Neural cell (in vitro differentiated cells): ENCODE results near the gene MN1.

Experiments used
- EP300 ChIP-seq: fragments of 450-650 bp; conservative IDR thresholded peaks from 2 replicates; pipeline ENCODE4 v1.6.1; 2014; ENCODE audit warnings: antibody characterized with exemption, mild to moderate bottlenecking, moderate library complexity; ENCODE audit not compliant: poor library complexity, severe bottlenecking
- TF ChIP-seq, protein P1 (sequence below): fragments of 450-650 bp; IDR thresholded peaks from 2 replicates; pipeline ENCODE4 v1.5.1; 2014; ENCODE audit warnings: antibody characterized with exemption, mild to moderate bottlenecking, moderate library complexity; ENCODE audit not compliant: poor library complexity, severe bottlenecking

DNA sequence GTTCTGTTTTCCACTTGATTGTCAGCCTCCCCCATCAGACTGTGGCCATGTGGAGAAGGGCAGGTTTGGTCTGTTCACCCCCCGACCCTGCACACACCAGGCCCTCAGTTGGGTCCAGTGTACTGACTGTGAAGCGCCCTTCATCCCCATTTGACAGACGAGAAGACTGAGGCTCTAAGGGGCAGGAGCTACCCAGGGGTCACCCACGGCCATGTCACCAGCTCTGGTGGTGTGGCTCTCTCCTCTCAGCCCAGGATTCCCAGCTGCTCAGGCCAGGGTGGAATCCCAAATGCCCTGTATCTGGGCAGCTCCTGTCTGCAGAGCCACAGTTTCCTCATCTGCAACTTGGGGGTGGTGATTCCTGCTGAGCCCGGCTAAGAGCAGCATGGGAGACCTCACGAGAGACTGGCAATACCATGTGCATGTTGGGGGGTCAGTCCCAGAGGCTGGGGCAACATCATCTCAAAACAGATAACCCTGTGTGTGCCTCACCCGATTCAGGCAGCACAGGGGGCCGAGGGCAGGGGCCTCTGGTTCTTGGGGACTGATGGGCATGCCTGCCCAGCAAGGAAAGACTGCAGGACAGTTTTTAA lies 46.6 kb downstream of the MN1 start:
- TF ChIP-seq, protein P1, sequence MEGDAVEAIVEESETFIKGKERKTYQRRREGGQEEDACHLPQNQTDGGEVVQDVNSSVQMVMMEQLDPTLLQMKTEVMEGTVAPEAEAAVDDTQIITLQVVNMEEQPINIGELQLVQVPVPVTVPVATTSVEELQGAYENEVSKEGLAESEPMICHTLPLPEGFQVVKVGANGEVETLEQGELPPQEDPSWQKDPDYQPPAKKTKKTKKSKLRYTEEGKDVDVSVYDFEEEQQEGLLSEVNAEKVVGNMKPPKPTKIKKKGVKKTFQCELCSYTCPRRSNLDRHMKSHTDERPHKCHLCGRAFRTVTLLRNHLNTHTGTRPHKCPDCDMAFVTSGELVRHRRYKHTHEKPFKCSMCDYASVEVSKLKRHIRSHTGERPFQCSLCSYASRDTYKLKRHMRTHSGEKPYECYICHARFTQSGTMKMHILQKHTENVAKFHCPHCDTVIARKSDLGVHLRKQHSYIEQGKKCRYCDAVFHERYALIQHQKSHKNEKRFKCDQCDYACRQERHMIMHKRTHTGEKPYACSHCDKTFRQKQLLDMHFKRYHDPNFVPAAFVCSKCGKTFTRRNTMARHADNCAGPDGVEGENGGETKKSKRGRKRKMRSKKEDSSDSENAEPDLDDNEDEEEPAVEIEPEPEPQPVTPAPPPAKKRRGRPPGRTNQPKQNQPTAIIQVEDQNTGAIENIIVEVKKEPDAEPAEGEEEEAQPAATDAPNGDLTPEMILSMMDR: no peak
- no peak for TF ChIP-seq EP300
